ENCODE results near the gene DGKZ.

DNA sequence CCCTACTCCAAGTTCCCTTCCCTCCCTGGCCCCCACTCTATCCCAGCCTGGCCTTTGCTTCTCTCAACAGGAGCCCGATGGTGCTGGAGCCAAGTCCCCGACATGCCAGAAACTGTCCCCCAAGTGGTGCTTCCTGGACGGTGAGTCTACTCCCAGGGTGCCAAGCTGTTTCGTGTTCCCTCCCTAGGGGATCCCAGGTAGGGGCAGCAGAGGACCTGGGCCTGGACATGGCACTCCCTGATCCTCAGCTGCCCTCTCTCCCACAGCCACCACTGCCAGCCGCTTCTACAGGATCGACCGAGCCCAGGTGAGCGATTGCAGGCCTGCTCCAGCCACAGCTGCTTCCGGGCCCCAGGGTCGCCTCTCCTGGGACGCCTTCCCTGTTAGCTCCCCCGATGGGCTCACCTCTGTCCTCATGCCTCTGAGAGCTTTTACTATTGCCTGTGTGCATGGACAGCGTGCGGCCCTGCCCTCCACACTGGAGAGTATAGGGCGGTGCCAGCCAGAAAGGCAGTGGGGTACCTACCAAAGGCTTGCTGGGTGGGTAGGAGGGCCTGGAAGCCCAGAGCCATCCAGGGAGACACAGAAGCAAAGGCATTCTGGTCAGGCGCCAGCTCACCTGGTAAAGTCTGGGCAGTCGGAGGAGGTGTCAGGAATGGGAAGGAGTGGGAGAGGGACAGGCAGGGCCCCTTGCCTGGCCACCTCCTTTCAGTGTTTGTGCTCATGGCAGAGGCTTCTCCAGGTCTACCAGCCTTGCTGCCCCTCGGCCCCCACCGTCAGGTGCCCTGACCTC lies 29.2 kb downstream of the DGKZ start:
- TF ChIP-seq, protein P1, sequence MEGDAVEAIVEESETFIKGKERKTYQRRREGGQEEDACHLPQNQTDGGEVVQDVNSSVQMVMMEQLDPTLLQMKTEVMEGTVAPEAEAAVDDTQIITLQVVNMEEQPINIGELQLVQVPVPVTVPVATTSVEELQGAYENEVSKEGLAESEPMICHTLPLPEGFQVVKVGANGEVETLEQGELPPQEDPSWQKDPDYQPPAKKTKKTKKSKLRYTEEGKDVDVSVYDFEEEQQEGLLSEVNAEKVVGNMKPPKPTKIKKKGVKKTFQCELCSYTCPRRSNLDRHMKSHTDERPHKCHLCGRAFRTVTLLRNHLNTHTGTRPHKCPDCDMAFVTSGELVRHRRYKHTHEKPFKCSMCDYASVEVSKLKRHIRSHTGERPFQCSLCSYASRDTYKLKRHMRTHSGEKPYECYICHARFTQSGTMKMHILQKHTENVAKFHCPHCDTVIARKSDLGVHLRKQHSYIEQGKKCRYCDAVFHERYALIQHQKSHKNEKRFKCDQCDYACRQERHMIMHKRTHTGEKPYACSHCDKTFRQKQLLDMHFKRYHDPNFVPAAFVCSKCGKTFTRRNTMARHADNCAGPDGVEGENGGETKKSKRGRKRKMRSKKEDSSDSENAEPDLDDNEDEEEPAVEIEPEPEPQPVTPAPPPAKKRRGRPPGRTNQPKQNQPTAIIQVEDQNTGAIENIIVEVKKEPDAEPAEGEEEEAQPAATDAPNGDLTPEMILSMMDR (IDR thresholded peaks at IDR 0.05; ENCODE audit: insufficient read depth, low read length): no peak
- TF ChIP-seq POLR2AphosphoS5 (IDR thresholded peaks at IDR 0.05; ENCODE audit: low read depth) (no peak), GABPA (IDR thresholded peaks at IDR 0.05; ENCODE audit: low read depth) (no peak), SPI1 (IDR thresholded peaks at IDR 0.05; ENCODE audit: borderline replicate concordance, low read depth) (no peak)
- TF ChIP-seq, protein P2, sequence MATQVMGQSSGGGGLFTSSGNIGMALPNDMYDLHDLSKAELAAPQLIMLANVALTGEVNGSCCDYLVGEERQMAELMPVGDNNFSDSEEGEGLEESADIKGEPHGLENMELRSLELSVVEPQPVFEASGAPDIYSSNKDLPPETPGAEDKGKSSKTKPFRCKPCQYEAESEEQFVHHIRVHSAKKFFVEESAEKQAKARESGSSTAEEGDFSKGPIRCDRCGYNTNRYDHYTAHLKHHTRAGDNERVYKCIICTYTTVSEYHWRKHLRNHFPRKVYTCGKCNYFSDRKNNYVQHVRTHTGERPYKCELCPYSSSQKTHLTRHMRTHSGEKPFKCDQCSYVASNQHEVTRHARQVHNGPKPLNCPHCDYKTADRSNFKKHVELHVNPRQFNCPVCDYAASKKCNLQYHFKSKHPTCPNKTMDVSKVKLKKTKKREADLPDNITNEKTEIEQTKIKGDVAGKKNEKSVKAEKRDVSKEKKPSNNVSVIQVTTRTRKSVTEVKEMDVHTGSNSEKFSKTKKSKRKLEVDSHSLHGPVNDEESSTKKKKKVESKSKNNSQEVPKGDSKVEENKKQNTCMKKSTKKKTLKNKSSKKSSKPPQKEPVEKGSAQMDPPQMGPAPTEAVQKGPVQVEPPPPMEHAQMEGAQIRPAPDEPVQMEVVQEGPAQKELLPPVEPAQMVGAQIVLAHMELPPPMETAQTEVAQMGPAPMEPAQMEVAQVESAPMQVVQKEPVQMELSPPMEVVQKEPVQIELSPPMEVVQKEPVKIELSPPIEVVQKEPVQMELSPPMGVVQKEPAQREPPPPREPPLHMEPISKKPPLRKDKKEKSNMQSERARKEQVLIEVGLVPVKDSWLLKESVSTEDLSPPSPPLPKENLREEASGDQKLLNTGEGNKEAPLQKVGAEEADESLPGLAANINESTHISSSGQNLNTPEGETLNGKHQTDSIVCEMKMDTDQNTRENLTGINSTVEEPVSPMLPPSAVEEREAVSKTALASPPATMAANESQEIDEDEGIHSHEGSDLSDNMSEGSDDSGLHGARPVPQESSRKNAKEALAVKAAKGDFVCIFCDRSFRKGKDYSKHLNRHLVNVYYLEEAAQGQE (IDR thresholded peaks at IDR 0.05; ENCODE audit: insufficient replicate concordance, low read depth): no peak

Data from HL-60 (cell line).